ENCODE measurements around the gene ACE. TPM values are rescaled to one million over a fixed set of nuclear protein-coding genes. Genes with fewer than 3 reads are reported as not detected.

The ACE gene
- total RNA-seq, 1 experiment from 2014 or later: 9.1 TPM

DNA sequence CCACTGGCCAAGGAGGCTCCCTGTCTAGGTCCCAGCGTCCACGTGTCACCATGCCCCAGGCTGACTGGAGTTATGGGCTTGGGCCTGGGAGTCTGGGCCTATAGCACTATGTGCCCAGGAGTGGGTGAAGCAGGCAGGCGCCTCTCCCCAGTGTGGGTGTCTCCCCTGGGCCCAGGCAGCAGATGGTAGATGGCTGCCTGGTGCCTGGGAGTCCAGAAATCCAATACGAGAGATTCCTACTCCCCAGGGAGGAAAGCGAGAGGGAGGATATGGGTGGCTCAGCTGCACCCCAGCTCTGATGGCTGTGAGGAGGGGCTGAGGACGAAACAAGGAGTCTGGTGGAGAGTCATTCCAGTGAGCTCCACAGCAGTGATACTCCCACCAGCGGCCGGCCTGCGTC lies 51.3 kb downstream of the ACE start:
- POLR2A ChIA-PET (ENCODE audit: unreplicated experiment): interaction anchor here (0.6 kb wide), 1 partner anchor 73 kb away, joined by 4 read pairs; no protein-coding TSS in a partner anchor
- Histone ChIP-seq H3F3A (ENCODE audit: low read length, unreplicated experiment) (no peaks in the 10 kb centered on the region), H4K20me1 (ENCODE audit: low read length) (no peaks in the 10 kb centered on the region), H3K27me3 (ENCODE audit: low read length) (no peaks in the 10 kb centered on the region), H3K4me3 (ENCODE audit: low read length) (no peak overlapping the region), H3K9me2 (replicated peaks; ENCODE audit: low read length) (no peaks in the 10 kb centered on the region), H3K9ac (ENCODE audit: low read length) (no peak overlapping the region), H3K36me3 (ENCODE audit: low read depth, low read length) (no peaks in the 10 kb centered on the region), H3K9me3 (ENCODE audit: low read length) (no peaks in the 10 kb centered on the region), H3K27ac (ENCODE audit: low read length) (no peak overlapping the region), H3K4me1 (ENCODE audit: insufficient read depth, low read length) (no peaks in the 10 kb centered on the region), H3K79me2 (ENCODE audit: low read length) (no peaks in the 10 kb centered on the region), H2AFZ (ENCODE audit: low read length) (no peak overlapping the region), H3K4me2 (ENCODE audit: low read length) (no peak overlapping the region)
- CTCF ChIA-PET: no interaction called here
- intact Hi-C loops (cut with micrococcal nuclease): no loop called here
- no TSS peak for BruUV-seq (replicated peaks)
- TF ChIP-seq, protein P1, sequence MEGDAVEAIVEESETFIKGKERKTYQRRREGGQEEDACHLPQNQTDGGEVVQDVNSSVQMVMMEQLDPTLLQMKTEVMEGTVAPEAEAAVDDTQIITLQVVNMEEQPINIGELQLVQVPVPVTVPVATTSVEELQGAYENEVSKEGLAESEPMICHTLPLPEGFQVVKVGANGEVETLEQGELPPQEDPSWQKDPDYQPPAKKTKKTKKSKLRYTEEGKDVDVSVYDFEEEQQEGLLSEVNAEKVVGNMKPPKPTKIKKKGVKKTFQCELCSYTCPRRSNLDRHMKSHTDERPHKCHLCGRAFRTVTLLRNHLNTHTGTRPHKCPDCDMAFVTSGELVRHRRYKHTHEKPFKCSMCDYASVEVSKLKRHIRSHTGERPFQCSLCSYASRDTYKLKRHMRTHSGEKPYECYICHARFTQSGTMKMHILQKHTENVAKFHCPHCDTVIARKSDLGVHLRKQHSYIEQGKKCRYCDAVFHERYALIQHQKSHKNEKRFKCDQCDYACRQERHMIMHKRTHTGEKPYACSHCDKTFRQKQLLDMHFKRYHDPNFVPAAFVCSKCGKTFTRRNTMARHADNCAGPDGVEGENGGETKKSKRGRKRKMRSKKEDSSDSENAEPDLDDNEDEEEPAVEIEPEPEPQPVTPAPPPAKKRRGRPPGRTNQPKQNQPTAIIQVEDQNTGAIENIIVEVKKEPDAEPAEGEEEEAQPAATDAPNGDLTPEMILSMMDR (conservative IDR thresholded peaks at IDR 0.05; ENCODE audit: low read depth, low read length): no peak
- no peak for TF ChIP-seq EZH2 (IDR thresholded peaks at IDR 0.05; ENCODE audit: low read length, unreplicated experiment)
- no peak for TF ChIP-seq EZH2phosphoT487 (IDR thresholded peaks at IDR 0.05; ENCODE audit: borderline replicate concordance, low read length)
- DNase-seq (no peak), ATAC-seq (no peak)

DNA sequence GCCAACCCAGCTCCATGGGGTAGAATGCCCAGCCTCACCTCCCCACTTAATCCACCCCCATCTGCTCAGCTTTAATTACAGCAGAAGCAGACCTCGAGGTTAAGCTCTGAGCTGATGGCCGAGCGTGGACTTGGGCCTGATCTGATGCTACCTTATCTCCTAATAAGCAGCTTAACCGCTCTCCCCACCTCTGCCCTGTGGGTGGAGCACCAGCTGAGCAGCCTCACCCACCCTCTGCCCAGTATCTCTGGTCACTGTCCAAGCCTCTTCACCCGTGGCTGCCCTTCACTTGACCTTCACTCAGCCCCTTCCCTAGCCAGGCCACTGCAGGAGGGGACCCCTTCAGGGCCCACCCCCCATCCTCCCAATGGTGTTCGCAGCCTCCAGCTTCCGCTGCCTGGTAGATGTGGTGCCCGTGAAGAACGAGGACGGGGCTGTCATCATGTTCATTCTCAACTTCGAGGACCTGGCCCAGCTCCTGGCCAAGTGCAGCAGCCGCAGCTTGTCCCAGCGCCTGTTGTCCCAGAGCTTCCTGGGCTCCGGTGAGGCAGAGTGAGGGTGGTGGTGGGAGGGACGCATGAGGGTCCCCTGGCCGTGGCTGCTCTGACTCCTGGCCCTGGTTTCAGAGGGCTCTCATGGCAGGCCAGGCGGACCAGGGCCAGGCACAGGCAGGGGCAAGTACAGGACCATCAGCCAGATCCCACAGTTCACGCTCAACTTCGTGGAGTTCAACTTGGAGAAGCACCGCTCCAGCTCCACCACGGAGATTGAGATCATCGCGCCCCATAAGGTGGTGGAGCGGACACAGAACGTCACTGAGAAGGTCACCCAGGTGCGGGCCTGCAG lies 53.1 kb downstream of the ACE start:
- POLR2A ChIA-PET (ENCODE audit: unreplicated experiment): no interaction called here
- no TSS peak for BruUV-seq (replicated peaks)
- ATAC-seq: no peak

More for the DNA sequence above, 53.1 kb downstream of the ACE start:
- no peak for TF ChIP-seq EZH2phosphoT487 (IDR thresholded peaks at IDR 0.05; ENCODE audit: borderline replicate concordance, low read length)
- TF ChIP-seq, protein P1 (conservative IDR thresholded peaks at IDR 0.05; ENCODE audit: low read depth, low read length): no peak
- TF ChIP-seq EZH2 (IDR thresholded peaks at IDR 0.05; ENCODE audit: low read length, unreplicated experiment): no peak
- Histone ChIP-seq H3K79me2 (ENCODE audit: low read length) (no peaks in the 10 kb centered on the region), H3K9me2 (replicated peaks; ENCODE audit: low read length) (no peaks in the 10 kb centered on the region), H3K4me2 (ENCODE audit: low read length) (no peak overlapping the region), H3K27ac (ENCODE audit: low read length) (no peak overlapping the region), H4K20me1 (ENCODE audit: low read length) (no peaks in the 10 kb centered on the region), H3K4me3 (ENCODE audit: low read length) (no peak overlapping the region), H3K36me3 (ENCODE audit: low read depth, low read length) (no peaks in the 10 kb centered on the region), H3F3A (ENCODE audit: low read length, unreplicated experiment) (no peaks in the 10 kb centered on the region), H3K9ac (ENCODE audit: low read length) (no peak overlapping the region), H3K9me3 (ENCODE audit: low read length) (no peaks in the 10 kb centered on the region), H3K27me3 (ENCODE audit: low read length) (no peaks in the 10 kb centered on the region), H2AFZ (ENCODE audit: low read length) (no peak overlapping the region), H3K4me1 (ENCODE audit: insufficient read depth, low read length) (no peaks in the 10 kb centered on the region)
- CTCF ChIA-PET: no interaction called here
- intact Hi-C loops (cut with micrococcal nuclease): no loop called here
- DNase-seq: no peak

All from PC-3 (cell line).